WTC11 (cell line): ENCODE data around the gene C11orf71. TPM values are rescaled to one million over a fixed set of nuclear protein-coding genes. Genes with fewer than 3 reads are reported as not detected.

Source experiments
- ATAC-seq: fragments of 200-7000 bp; cut with Tn5 transposase; 2 replicates; pipeline ENCODE4 v1.10.0; 2021; ENCODE audit warnings: mild to moderate bottlenecking, moderate library complexity
- CTCF ChIA-PET: fragments of 300-600 bp; sonication (Branson Sonifier 250); formaldehyde crosslinking; loops from one replicate; lab custom pipeline; 2021; ENCODE audit warnings: antibody characterized with exemption; lab: Charles Lee
- POLR2A ChIA-PET: fragments of 350-600 bp; sonication (Branson Sonifier 250); formaldehyde crosslinking; loops from one replicate; lab custom pipeline; 2021; ENCODE audit warnings: antibody characterized with exemption; lab: Charles Lee
- DNase-seq: peaks from one replicate; pipeline ENCODE4 v3.0.0; 2021; ENCODE audit warnings: low spot score
- H3K27ac Mint-ChIP-seq: 2 replicates; pipeline ENCODE4 v1.8.0; 2021; ENCODE audit warnings: mixed read lengths
- H3K27me3 Mint-ChIP-seq: 2 replicates; pipeline ENCODE4 v1.8.0; 2021; ENCODE audit warnings: low read depth, mild to moderate bottlenecking, moderate library complexity, mixed read lengths
- H3K36me3 Mint-ChIP-seq: 2 replicates; pipeline ENCODE4 v1.8.0; 2021; ENCODE audit warnings: mixed read lengths
- H3K4me1 Mint-ChIP-seq: 2 replicates; pipeline ENCODE4 v1.8.0; 2022; ENCODE audit warnings: mixed read lengths
- H3K4me3 Mint-ChIP-seq: 2 replicates; pipeline ENCODE4 v1.8.0; 2021; ENCODE audit warnings: mild to moderate bottlenecking, moderate library complexity, mixed read lengths
- H3K9me3 Mint-ChIP-seq: 2 replicates; pipeline ENCODE4 v1.8.0; 2021; ENCODE audit warnings: mixed read lengths
- ESRRA ChIP-seq: sonication (generic); formaldehyde crosslinking; IDR thresholded peaks from 2 replicates; pipeline ENCODE4 v1.8.1; 2022; ENCODE audit warnings: mild to moderate bottlenecking, missing genetic modification reagents, borderline replicate concordance
- GTF2I ChIP-seq: fragments of 250-450 bp; sonication (Bioruptor Pico); conservative IDR thresholded peaks from 2 replicates; pipeline ENCODE4 v1.4.0; 2021; ENCODE audit warnings: mild to moderate bottlenecking
- IRF2 ChIP-seq: sonication (generic); formaldehyde crosslinking; IDR thresholded peaks from 2 replicates; pipeline ENCODE4 v1.8.0; 2022; ENCODE audit warnings: low read depth, missing genetic modification reagents, borderline replicate concordance
- RELA ChIP-seq: sonication (generic); formaldehyde crosslinking; IDR thresholded peaks from 2 replicates; pipeline ENCODE4 v1.8.1; 2022; ENCODE audit warnings: missing genetic modification reagents, mild to moderate bottlenecking, borderline replicate concordance
- RORB ChIP-seq: fragments of 250-450 bp; sonication (Bioruptor Pico); IDR thresholded peaks from 2 replicates; pipeline ENCODE4 v1.9.0; 2021; ENCODE audit warnings: mild to moderate bottlenecking
- SOX15 ChIP-seq: fragments of 250-450 bp; sonication (Bioruptor Pico); IDR thresholded peaks from 2 replicates; pipeline ENCODE4 v1.9.0; 2021; ENCODE audit warnings: mild to moderate bottlenecking
- TCF7 ChIP-seq: sonication (generic); formaldehyde crosslinking; IDR thresholded peaks from 2 replicates; pipeline ENCODE4 v1.8.0; 2022; ENCODE audit warnings: mild to moderate bottlenecking, low read depth, missing genetic modification reagents, moderate library complexity
- ZNF219 ChIP-seq: sonication (generic); formaldehyde crosslinking; IDR thresholded peaks from 2 replicates; pipeline ENCODE4 v1.8.0; 2023; ENCODE audit warnings: missing genetic modification reagents, mild to moderate bottlenecking, borderline replicate concordance
- ZNF317 ChIP-seq: sonication (generic); formaldehyde crosslinking; IDR thresholded peaks from 2 replicates; pipeline ENCODE4 v1.8.1; 2023; ENCODE audit warnings: low read depth, mild to moderate bottlenecking, moderate library complexity, missing genetic modification reagents, borderline replicate concordance
- total RNA-seq: library from RNA; stranded (reverse); gene quantifications from 3 replicates; pipeline ENCODE4 v1.2.3, GENCODE V29; 2021
- TF ChIP-seq, protein P1 (sequence below): sonication (generic); formaldehyde crosslinking; IDR thresholded peaks from 2 replicates; pipeline ENCODE4 v1.8.1; 2023; ENCODE audit warnings: mild to moderate bottlenecking, moderate library complexity, missing genetic modification reagents
- TF ChIP-seq, protein P2 (sequence below): fragments of 250-450 bp; sonication (Bioruptor Pico); IDR thresholded peaks from 2 replicates; pipeline ENCODE4 v1.9.0; 2021; ENCODE audit warnings: mild to moderate bottlenecking
- TF ChIP-seq, protein P3 (sequence below): fragments of 200-600 bp; IDR thresholded peaks from 2 replicates; pipeline ENCODE4 v1.8.0; 2022; ENCODE audit warnings: antibody characterized with exemption
- TF ChIP-seq, protein P4 (sequence below): sonication (generic); formaldehyde crosslinking; IDR thresholded peaks from 2 replicates; pipeline ENCODE4 v1.8.0; 2022; ENCODE audit warnings: mild to moderate bottlenecking, missing genetic modification reagents
- TF ChIP-seq, protein P5 (sequence below): fragments of 250-450 bp; sonication (Bioruptor Pico); IDR thresholded peaks from 2 replicates; pipeline ENCODE4 v1.8.0; 2021; ENCODE audit warnings: mild to moderate bottlenecking
- TF ChIP-seq, protein P6 (sequence below): sonication (generic); formaldehyde crosslinking; IDR thresholded peaks from 2 replicates; pipeline ENCODE4 v1.8.0; 2023; ENCODE audit warnings: missing genetic modification reagents, mild to moderate bottlenecking, borderline replicate concordance

Gene C11orf71
- total RNA-seq, 1 experiment from 2014 or later: 5.9 TPM

DNA sequence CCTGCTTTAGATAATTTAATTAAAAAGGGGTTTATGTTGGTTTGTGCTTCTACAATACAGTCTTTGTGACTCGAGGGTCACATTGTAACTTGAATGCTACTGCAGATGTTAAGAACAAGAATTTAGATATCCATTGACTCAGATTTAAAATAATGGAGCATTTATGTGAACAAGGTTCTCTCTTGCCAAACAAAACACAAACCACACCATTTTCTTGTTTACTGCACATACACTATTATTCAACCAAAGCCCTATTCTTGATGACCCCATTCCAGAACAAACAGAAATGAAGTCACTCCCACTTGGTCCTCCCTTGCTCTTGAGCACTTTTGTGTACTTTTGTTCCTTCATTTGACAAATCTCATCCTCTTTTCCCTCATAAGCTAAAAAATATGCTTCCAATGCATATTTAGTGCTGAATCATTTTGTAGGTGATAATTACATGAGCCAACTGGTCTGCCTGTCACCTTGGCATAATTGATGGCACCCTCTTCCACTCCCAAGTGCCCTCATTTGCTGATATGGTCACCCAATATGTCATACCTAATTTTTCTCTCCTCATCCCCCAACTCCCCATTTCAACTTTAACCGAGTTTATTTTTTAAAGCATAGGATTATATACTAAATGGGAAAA, 2.8 kb downstream of the C11orf71 start (continued):
- TF ChIP-seq, protein P1, sequence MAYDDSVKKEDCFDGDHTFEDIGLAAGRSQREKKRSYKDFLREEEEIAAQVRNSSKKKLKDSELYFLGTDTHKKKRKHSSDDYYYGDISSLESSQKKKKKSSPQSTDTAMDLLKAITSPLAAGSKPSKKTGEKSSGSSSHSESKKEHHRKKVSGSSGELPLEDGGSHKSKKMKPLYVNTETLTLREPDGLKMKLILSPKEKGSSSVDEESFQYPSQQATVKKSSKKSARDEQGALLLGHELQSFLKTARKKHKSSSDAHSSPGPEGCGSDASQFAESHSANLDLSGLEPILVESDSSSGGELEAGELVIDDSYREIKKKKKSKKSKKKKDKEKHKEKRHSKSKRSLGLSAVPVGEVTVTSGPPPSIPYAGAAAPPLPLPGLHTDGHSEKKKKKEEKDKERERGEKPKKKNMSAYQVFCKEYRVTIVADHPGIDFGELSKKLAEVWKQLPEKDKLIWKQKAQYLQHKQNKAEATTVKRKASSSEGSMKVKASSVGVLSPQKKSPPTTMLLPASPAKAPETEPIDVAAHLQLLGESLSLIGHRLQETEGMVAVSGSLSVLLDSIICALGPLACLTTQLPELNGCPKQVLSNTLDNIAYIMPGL (CRISPR knock-in tag): no peak
- TF ChIP-seq SOX15 (CRISPR knock-in tag) (no peak), ZNF219 (no peak)
- TF ChIP-seq, protein P2, sequence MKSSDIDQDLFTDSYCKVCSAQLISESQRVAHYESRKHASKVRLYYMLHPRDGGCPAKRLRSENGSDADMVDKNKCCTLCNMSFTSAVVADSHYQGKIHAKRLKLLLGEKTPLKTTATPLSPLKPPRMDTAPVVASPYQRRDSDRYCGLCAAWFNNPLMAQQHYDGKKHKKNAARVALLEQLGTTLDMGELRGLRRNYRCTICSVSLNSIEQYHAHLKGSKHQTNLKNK (CRISPR knock-in tag): no peak
- TF ChIP-seq, protein P3, sequence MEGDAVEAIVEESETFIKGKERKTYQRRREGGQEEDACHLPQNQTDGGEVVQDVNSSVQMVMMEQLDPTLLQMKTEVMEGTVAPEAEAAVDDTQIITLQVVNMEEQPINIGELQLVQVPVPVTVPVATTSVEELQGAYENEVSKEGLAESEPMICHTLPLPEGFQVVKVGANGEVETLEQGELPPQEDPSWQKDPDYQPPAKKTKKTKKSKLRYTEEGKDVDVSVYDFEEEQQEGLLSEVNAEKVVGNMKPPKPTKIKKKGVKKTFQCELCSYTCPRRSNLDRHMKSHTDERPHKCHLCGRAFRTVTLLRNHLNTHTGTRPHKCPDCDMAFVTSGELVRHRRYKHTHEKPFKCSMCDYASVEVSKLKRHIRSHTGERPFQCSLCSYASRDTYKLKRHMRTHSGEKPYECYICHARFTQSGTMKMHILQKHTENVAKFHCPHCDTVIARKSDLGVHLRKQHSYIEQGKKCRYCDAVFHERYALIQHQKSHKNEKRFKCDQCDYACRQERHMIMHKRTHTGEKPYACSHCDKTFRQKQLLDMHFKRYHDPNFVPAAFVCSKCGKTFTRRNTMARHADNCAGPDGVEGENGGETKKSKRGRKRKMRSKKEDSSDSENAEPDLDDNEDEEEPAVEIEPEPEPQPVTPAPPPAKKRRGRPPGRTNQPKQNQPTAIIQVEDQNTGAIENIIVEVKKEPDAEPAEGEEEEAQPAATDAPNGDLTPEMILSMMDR: no peak
- TF ChIP-seq, protein P4, sequence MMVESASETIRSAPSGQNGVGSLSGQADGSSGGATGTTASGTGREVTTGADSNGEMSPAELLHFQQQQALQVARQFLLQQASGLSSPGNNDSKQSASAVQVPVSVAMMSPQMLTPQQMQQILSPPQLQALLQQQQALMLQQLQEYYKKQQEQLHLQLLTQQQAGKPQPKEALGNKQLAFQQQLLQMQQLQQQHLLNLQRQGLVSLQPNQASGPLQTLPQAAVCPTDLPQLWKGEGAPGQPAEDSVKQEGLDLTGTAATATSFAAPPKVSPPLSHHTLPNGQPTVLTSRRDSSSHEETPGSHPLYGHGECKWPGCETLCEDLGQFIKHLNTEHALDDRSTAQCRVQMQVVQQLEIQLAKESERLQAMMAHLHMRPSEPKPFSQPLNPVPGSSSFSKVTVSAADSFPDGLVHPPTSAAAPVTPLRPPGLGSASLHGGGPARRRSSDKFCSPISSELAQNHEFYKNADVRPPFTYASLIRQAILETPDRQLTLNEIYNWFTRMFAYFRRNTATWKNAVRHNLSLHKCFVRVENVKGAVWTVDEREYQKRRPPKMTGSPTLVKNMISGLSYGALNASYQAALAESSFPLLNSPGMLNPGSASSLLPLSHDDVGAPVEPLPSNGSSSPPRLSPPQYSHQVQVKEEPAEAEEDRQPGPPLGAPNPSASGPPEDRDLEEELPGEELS (CRISPR knock-in tag): no peak

DNA sequence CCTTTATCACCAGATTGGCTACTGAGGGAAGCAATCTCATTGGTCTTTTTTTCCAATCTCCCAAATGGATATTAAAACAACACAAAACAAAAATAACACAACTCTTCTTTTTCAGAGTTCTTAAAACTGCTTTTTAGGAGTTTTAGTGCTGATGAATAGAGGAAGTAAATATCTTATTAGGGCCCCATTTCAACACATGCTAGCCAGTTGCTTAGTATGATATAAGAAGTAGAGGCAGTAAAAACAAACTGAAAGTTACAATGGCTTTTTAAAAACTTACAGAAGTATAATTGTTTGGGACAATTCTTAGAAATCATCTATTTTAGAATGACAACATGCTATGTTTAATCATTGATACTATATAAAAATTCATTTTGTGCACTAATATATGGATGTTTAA, 3.4 kb downstream of the C11orf71 start:
- TF ChIP-seq, protein P2 (CRISPR knock-in tag): no peak
- no peak for TF ChIP-seq GTF2I (CRISPR knock-in tag)
- TF ChIP-seq, protein P3: no peak
- TF ChIP-seq IRF2 (CRISPR knock-in tag): no peak
- TF ChIP-seq, protein P5, sequence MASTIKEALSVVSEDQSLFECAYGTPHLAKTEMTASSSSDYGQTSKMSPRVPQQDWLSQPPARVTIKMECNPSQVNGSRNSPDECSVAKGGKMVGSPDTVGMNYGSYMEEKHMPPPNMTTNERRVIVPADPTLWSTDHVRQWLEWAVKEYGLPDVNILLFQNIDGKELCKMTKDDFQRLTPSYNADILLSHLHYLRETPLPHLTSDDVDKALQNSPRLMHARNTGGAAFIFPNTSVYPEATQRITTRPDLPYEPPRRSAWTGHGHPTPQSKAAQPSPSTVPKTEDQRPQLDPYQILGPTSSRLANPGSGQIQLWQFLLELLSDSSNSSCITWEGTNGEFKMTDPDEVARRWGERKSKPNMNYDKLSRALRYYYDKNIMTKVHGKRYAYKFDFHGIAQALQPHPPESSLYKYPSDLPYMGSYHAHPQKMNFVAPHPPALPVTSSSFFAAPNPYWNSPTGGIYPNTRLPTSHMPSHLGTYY (CRISPR knock-in tag): no peak
- no peak for TF ChIP-seq ZNF317 (CRISPR knock-in tag)
- TF ChIP-seq TCF7 (CRISPR knock-in tag): no peak
- TF ChIP-seq, protein P6, sequence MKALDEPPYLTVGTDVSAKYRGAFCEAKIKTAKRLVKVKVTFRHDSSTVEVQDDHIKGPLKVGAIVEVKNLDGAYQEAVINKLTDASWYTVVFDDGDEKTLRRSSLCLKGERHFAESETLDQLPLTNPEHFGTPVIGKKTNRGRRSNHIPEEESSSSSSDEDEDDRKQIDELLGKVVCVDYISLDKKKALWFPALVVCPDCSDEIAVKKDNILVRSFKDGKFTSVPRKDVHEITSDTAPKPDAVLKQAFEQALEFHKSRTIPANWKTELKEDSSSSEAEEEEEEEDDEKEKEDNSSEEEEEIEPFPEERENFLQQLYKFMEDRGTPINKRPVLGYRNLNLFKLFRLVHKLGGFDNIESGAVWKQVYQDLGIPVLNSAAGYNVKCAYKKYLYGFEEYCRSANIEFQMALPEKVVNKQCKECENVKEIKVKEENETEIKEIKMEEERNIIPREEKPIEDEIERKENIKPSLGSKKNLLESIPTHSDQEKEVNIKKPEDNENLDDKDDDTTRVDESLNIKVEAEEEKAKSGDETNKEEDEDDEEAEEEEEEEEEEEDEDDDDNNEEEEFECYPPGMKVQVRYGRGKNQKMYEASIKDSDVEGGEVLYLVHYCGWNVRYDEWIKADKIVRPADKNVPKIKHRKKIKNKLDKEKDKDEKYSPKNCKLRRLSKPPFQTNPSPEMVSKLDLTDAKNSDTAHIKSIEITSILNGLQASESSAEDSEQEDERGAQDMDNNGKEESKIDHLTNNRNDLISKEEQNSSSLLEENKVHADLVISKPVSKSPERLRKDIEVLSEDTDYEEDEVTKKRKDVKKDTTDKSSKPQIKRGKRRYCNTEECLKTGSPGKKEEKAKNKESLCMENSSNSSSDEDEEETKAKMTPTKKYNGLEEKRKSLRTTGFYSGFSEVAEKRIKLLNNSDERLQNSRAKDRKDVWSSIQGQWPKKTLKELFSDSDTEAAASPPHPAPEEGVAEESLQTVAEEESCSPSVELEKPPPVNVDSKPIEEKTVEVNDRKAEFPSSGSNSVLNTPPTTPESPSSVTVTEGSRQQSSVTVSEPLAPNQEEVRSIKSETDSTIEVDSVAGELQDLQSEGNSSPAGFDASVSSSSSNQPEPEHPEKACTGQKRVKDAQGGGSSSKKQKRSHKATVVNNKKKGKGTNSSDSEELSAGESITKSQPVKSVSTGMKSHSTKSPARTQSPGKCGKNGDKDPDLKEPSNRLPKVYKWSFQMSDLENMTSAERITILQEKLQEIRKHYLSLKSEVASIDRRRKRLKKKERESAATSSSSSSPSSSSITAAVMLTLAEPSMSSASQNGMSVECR (CRISPR knock-in tag): no peak
- no peak for TF ChIP-seq RELA (CRISPR knock-in tag)
- TF ChIP-seq RORB (CRISPR knock-in tag): no peak
- TF ChIP-seq ESRRA (CRISPR knock-in tag): no peak
- CTCF ChIA-PET: no interaction called here
- peaks cover 45% of the 10 kb centered on the region for H3K4me1 Mint-ChIP-seq
- POLR2A ChIA-PET: no interaction called here
- no peak for DNase-seq
- H3K36me3 Mint-ChIP-seq: peaks cover 1% of the 10 kb centered on the region
- ATAC-seq: no peak
- no peak overlapping the region for H3K4me3 Mint-ChIP-seq
- H3K27me3 Mint-ChIP-seq: no peaks in the 10 kb centered on the region
- H3K27ac Mint-ChIP-seq: peak overlapping the region; percentile 2; the same call in 1 of the 2 replicates
- H3K9me3 Mint-ChIP-seq: peaks cover 4% of the 10 kb centered on the region
